ENCODE data around the gene IFNGR2.
"Not testable (repeated sequence)": the region's sequence is repeated elsewhere in the genome, so short reads cannot be mapped to it uniquely, and the experiment has no call there.

IFNGR2 gene

DNA sequence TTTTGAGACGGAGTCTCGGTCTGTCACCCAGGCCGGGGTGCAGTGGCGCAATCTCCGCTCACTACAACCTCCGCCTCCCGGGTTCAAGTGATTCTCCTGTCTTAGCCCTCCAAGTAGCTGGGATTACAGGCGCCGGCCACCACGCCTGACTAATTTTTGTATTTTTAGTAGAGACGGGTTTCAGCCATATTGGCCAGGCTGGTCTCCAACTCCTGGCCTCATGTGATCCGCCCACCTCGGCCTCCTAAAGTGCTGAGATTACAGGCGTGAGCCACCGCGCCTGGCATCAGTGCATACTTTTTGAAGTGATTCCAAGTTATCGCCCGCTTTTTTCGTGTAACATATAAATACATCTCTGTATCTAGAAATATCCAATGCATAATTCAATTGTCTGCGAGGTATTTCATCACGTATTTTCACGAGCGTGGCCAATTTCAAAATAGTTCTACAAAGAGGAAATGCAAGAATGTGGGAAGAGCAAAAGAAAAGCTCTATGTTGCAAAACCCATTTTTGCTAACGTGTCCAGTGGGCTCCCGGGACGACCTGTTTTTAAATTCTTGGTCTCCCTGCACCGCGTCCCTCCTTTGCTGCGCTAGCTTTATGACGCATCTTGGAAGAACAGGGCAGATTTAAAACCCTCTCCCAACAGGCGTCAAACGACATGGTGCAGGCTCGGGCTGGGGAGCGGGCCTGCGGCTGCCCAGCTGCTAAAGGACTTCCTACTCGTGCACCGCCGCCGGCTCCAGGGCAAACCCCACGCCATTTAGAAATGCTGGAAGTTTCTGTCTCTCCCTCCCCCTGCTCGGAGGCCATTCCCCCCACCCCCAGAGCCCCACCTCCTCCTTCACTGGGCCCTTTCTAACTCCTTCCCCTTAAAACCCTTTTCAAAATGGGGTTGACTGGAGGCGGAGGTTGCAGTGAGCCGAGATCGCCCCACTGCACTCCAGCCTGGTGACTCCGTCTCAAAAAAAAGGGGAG, 923 bp upstream of the IFNGR2 start:
- no peak for DNase-seq (ENCODE audit: low read depth, low spot score)

DNA sequence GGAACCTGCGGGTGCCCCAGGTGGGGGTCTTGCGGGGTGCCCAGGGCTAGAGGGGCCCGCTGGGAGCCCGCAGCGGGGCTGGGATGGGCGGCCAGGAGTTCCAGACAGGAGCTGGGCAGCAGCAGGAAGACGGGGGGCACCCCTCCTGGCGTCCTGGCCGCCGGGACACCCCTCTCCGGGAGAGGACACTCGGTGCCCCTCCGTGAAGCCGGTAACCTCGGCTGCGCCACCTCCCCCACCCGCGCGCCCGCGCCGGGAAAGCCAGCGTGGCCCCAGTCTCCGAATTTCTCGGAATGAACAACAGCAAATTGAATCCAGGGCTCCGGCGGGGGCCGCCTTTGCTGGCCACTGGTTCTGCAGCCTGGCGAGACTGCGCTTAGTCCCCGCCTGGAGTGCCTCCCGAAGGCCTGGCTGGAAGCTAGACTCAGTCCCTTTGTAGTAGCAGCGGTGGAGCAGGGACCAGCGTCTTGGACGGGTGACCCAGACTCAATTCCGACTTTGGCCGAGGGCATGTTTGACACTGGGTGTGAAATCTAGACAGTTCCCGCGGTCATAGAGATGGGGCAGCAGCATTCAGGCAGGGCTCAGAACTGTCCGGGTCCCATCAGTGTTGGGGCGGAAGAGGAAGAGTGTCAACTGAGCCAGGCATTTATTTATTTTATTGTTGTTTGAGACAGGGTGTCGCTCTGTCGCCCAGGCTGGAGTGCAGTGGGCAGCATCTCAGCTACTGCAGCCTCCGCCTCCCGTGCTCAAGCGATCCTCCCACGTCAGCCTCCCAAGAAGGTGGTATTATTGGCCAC, 773 bp downstream of the IFNGR2 start:
- no peak for DNase-seq (ENCODE audit: low read depth, low spot score)

DNA sequence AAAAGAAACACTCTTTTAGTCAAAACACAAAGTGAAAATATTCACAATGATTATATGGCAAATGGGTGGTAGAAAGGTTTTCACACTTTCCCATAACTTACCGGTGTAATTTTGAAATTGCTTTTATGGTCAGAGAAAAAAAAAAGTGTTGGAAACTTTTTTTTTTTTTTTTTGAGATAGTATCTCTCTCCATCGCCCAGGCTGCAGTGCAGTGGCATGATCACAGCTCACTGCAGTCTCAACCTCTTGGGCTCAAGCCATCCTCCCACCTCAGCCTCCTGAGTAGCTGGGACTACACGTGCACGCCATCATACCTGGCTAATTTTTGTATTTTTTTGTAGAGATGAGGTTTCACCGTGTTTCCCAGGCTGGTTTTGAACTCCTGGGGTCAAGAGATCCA, 3.3 kb downstream of the IFNGR2 start:
- no peak for DNase-seq (ENCODE audit: low read depth, low spot score)

DNA sequence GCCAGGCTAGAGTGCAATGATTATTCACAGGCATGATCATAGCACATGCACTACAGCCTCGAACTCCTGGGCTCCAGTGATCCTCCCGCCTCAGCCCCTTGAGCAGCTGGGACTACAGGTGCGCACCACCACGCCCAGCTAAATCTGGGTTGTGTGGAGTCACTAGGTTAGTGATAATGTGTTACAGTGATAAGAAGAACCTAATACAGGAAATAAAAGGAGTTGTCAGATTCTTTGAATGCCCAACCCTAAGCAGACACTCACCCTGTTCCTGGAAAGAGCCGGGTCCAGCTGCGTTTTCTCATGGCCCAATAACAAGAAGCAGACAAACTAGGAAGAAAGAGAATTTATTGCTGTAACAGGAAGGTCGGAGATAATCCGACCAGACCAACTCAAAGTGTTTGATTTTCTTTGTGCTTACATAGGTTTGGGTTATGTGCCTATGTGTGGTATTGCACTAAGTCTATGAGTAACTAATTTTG, 8.8 kb downstream of the IFNGR2 start:
- DNase-seq (ENCODE audit: low read depth, low spot score), result no peak

DNA sequence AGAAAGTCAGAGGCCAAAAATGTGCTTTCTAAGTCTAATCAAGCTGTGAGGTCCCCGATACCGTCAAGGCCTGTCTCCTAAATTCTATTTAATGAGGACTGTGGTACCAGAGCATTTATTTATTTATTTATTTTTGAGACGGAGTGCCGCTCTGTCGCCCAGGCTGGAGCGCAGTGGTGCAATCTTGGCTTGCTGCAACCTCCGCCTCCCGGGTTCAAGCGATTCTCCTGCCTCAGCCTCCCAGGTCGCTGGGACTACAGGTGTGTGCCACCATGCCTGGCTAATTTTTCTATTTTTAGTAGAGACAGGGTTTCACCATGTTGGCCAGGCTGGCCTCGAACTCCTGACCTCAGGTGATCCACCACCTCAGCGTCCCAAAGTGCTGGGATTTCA, 9.2 kb downstream of the IFNGR2 start:
- DNase-seq (ENCODE audit: low read depth, low spot score), result not testable (repeated sequence)

DNA sequence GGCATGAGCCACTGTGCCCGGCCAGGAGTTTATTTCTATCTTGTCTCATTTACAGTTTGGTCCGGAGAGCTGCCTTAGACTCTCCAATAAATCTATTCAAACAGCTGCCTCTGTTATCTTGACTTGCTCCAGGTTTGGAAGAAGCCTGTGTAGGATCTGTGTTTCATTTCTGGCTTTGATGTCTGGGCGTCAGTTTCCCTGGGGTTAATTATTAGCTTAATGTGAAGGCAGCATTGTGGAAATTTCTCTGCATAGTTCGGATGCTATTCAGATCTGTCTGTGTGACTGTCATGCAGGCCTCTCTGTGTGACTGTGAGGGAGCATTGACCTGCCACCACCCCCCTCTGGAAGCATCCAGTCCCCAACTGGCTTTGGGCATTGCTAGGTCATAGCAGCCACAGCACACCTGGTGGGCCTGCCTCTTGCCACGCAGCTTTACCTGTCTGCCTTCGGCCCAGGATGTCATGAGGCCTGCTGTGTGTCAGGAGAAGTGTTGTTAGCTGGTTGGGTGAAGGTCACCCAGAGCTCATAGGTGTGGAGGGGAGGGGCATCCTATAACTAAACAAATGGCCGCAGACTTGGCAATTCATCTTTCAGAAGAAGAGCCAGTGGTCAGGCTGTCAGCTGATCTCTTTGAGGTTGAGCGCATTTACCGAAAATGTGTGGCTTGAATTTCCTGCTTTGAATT, 9.8 kb downstream of the IFNGR2 start:
- DNase-seq (ENCODE audit: low read depth, low spot score), result no peak

DNA sequence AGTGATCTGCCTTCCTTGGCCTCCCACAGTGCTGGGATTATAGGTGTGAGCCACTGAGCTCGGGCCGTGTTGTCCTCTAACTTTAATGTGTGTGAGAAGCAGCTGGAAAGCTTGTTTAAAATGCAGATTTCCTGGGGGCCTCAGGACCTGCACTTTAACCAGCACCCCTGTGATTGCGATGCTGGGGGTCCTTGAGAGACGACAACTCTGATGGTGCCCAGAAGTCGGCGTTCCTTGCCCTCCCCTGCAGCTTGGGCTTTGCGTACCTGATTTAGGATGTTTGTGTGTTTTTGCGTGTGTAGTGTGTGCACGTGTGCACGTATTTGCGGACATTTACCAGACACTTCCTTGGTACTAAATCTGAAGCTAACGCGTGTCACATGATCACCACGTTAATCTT, 10.9 kb downstream of the IFNGR2 start:
- DNase-seq (ENCODE audit: low read depth, low spot score), result no peak

DNA sequence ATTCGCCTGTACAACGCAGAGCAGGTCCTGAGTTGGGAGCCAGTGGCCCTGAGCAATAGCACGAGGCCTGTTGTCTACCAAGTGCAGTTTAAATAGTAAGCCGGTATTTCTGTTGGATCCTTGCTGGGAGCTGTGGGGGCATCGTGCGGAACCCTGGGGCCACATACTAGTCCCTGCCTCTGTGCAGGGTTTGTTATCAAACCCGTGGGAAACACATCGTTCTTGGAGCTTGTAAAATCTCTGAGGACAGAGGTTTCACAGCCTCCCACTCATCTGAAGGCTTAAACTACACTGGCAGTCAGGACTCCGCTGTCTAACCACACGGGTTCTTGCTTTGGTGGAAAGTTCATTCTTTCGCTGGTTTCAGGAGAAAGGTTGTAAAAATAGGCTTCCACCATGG, 11.7 kb downstream of the IFNGR2 start:
- no peak for DNase-seq (ENCODE audit: low read depth, low spot score)

DNA sequence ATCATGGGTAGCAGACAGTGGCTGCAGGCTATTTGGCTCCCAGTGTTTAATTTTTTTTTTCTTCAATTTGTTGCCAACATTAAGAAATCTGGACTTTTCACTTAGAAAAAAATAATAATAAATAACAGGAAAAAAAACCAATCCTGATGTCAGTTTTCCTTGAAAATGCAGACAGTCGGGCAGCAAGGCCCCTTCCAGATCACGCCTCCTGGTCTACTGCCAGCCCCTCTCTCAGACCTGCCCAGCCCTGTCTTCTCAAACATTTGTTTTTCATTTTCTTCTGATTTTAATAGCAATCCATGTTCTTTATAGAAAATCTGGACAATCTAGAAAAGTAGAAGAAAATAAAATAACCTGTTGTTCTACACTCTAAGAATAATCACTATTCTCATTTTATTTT, 15.5 kb downstream of the IFNGR2 start:
- no peak for DNase-seq (ENCODE audit: low read depth, low spot score)

DNA sequence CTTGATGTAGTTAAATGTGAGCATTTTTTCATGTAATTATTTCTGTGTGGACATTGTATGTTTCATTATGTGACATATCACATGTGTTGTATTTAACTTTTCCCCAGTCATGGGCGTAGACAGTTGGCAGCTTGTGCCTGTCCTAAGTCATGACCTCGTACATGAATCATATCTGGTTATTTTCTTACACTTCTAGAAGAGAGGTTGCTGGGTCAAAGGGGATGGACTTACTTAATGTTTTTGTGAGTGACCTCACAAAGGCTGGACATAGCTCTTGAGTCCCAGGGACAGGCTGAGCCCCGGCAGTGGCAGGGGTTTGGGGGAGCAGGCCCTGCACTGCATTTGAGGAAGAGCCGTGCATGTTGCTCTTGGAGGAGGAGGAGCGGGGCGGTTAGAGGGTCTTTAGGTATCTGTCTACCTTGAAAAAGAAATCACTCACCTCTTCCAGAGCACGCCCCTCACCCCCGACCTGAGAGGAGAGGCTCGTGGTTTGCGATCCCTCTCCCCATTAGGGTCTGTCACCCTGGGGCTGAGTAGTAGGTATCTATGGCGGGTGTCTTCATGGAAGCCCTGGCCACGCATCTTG, 16.4 kb downstream of the IFNGR2 start:
- DNase-seq (ENCODE audit: low read depth, low spot score), result no peak

DNA sequence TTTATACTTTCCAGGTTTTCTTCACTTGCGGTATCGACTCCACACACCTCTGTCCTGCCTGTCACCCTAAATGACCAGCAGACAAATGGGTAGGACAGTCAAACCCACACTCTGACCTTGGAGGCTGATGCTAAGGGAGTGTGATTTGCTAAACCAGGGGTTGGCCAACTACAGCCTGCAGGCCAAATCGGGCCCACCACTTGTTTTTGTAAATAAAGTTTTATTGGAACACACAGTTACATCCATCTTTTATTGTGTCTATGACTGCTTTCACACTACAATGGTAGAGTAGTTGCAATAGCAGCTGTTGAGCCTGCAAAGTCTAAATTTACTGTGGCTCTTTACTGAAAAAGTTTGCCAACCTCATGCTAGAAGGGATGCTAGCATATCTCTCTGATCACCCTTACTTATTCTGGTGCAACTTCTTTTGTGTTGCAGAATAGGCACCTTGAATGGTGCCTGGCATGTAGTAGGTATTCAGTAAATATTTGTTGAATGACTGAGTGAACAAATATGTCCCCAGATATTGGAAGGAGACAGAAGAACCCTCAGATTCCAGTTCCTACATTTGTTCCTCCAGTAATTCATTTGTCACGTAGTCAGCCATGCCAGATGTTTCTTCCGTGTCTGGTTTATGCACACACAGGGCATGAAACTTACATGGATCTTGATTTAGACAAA, 18.6 kb downstream of the IFNGR2 start:
- DNase-seq (ENCODE audit: low read depth, low spot score), result no peak

DNA sequence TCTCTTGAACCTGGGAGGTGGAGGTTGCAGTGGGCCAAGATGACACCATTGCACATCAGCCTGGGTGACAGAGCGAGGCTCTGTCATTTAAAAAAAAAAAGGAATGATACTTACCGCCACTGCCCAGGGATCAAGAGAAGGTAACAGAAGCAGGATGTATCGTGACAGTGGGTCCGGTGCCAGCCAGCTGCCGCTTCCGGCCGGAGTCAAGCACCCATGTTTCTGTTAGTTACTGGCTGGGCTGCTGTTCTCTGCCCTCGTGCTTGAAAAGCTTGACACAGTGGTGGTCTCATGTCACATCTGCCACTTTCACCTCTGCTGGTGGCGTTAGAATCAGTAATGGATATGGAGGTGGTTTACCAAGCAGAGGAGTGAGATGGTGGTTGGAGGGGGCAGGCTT, 21.0 kb downstream of the IFNGR2 start:
- DNase-seq (ENCODE audit: low read depth, low spot score), result no peak

DNA sequence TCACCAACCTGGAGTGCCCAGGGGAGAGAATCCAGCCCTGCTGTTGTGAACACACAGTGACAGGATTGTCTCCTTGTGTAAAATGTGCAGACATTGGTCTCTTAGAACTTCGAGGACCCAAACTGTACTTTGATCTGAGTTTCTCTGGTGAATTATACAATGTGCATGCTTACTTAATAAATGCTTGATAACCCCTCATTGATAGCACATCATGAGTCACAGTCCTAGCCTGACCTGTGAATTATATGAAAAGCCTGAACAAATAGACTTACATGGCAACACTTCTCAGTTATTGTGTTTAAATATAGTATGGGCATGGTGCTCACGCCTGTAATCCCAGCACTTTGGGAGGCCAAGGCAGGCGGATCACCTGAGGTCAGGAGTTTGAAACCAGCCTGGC, 22.6 kb downstream of the IFNGR2 start:
- DNase-seq (ENCODE audit: low read depth, low spot score), result no peak

DNA sequence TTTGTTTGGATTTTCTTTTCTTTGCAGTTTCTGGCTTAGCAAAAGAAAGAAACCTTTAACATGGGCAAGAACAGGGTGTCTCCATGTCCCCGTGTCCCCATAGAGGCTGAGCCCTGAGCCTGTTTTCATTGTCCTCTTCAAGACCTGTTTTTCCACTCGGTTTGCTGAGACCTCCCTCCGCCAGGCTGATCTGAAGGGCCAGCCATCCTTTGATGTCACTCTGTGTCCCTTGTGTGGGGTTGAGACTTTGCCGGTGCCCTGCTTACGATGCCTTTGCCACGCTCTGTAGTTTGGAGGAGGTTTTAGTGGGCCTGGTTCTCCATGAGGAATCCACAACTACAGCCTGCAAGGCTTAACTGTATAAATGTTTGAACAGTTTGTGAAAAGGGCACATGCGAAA, 23.8 kb downstream of the IFNGR2 start:
- no peak for DNase-seq (ENCODE audit: low read depth, low spot score)

DNA sequence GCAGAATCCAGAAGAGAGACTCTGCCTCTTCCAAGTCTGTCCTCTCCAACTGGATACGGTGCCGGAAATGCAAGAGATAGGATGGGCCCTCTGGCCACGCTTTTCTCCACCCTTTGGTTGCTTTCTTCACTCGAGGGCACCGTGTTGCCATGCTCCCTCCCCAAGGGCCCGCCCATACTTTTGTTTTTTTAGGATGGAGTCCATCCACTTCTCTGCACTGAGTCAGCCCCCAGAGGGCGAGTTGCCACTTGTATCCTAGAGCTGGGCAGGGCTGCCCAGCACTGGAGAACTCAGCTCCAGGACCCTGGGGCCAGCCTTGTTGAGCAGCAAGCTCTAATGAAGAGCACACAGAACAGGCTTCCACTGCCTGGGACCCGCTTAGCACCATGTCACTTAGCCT, 25.5 kb downstream of the IFNGR2 start:
- no peak for DNase-seq (ENCODE audit: low read depth, low spot score)

DNA sequence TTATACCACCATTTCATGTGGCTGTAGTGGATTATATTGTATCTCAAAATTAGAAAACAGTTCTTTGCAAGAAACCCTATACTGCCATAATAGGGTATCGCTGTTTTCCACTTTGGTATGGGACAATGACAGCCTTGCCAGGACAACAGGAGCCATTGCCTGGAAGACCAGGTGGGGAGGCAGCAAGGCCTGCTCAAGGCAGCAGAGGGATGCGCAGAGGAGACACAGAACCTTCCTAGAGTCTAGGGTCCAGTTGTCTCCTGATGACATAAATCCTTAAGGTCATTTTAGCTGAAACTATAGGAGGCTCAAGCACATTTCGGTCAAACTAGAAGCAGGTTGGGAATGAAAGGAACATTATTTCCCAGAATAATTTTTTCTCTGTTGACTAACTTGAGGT, 27.6 kb downstream of the IFNGR2 start:
- DNase-seq (ENCODE audit: low read depth, low spot score), result no peak

DNA sequence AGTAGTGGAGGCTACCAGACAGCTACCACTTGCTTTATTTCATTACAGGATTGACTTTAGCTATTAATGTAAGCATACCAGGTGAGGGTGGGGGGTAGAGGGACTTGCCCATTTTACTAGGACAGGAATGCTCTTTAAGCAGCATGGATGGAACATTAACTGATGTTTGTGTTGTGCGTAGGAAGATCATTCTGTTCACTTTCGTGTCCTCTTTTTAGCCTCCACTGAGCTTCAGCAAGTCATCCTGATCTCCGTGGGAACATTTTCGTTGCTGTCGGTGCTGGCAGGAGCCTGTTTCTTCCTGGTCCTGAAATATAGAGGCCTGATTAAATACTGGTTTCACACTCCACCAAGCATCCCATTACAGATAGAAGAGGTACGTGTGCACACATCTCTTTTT, 29.3 kb downstream of the IFNGR2 start:
- DNase-seq (ENCODE audit: low read depth, low spot score), result no peak

DNA sequence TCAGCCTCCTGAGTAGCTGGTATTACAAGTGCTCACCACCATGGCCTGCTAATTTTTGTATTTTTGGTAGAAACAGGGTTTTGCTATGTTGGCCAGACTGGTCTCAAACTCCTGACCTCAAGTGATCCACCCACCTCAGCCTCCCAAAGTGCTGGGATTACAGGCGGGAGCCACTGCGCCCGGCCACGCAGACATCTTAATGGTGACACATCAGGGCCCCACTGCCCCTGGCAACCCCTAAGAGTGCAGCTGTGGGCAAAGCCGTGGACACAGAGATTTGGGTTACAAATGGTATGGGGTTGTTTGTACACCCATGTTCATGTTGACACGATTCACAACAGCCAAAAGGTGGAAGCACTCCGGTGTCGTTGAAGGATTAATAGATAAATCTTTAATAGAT, 29.8 kb downstream of the IFNGR2 start:
- no peak for DNase-seq (ENCODE audit: low read depth, low spot score)

DNA sequence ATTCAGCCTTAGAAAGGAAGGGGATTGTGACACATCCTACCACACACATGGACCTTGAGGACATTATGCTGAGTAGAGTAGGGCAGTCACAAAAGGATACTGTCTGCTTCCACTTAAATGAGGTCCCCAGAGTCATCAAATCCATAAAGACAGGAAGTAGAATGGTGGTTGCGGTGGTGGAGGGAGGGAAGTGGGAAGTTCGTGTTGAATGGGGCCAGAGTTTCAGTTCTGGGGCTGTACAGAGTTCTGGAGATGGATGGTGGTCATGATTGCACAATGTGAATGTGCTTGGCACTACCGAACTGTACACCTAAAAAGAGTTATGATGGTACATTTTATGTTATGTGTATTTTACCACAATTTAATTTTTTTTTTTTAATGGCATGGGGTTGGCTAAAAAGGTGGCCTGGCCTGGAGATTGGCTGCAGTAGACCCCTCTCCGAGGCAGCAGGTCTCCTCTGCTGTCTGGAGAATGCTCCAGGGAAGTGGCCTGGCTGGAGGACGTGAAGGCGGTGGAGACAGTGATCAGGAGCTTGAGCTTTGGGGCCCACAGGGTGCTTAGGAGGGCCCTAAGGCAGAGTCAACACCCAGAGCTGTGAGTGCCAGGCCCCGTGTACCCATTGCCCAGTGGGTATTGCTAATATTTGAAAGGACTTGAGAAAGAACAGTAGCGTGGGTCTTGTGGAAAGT, 30.4 kb downstream of the IFNGR2 start:
- no peak for DNase-seq (ENCODE audit: low read depth, low spot score)

DNA sequence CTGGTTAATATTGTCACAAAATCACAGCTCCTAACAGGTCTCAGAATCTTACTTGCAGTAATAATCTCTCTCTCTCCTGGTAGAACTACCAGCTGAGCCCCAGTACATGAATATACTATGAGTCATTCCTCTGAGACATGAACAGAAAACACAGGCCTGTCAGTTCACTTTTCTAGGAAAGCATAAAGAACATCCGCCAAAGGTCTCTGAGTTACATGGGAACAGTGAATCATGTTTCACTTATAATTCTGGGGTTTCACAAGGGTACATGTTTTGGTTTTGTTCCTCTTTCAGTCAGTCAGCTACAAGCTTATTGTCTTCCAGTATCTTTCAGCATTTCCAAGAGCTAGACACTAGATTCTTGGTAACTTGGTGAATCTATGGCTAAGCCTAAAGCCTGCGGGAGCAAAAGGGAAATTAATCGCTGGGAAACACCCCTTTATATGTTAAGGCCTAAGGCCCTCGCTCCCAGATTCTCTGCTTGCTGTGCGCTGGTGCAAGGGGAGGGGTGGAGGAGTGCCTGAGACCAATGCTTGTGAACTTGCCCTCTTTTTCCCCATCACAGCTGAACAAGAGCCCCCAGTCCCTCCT, 31.7 kb downstream of the IFNGR2 start:
- peak; percentile 7 for DNase-seq (ENCODE audit: low read depth, low spot score)

Measured in activated CD4-positive, CD25-positive, alpha-beta regulatory T cell treated with anti-CD3 and anti-CD28 coated beads, Interleukin-2, amount 50 U/mL, for 16 hours (primary cell).